ENCODE measurements around the gene MIER1.

MIER1 gene

DNA sequence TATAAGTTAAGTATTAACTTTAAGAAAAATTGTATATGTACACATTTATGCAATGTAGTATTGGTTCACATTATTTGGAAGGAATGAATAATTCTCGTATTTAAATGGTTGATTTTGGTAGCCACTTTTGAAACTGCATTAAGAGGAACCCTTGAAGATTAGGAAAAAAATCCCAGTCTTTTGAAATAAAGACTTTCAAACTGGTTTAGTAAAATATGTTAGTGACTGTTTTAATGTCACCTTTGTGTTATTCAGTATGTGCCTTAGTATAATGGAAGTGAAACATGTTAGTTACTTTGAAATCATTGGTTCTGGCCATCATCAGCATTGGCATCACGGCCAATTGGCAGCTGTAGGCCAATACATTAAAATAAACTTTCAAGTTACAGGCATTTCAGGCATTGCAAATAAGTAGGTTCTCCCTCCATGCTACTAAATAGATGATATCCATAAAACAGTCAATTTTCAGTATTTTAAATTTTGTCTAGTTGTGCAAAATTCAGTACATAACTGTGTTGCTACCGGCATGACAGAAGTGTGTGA, 4.4 kb downstream of the MIER1 start:
- H3K4me3 ChIP-seq (ENCODE audit: control insufficient read depth, low read depth, low read length) = peak overlapping the region; percentile 63
- no peak for DNase-seq (ENCODE audit: low read depth)
- TF ChIP-seq, protein P1, sequence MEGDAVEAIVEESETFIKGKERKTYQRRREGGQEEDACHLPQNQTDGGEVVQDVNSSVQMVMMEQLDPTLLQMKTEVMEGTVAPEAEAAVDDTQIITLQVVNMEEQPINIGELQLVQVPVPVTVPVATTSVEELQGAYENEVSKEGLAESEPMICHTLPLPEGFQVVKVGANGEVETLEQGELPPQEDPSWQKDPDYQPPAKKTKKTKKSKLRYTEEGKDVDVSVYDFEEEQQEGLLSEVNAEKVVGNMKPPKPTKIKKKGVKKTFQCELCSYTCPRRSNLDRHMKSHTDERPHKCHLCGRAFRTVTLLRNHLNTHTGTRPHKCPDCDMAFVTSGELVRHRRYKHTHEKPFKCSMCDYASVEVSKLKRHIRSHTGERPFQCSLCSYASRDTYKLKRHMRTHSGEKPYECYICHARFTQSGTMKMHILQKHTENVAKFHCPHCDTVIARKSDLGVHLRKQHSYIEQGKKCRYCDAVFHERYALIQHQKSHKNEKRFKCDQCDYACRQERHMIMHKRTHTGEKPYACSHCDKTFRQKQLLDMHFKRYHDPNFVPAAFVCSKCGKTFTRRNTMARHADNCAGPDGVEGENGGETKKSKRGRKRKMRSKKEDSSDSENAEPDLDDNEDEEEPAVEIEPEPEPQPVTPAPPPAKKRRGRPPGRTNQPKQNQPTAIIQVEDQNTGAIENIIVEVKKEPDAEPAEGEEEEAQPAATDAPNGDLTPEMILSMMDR (conservative IDR thresholded peaks at IDR 0.05; ENCODE audit: control insufficient read depth, insufficient read depth, low read depth, low read length) = no peak

DNA sequence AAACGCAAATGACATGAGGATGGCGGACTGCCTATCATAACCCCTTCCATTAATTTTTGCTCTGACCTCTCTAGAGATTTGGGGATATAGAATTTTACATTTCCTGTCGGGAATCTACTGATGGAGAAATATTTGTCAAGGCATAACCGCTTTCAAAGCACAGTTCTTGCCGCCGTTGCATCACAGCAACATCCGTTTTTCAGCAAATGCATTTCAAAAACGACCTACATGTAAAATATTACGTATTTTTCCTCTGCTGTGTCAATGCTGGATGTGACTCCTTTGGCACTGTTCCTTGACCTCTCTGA, 4.9 kb downstream of the MIER1 start:
- TF ChIP-seq, protein P1 (conservative IDR thresholded peaks at IDR 0.05; ENCODE audit: control insufficient read depth, insufficient read depth, low read depth, low read length) = no peak
- H3K4me3 ChIP-seq (ENCODE audit: control insufficient read depth, low read depth, low read length) = peak overlapping the region; percentile 63
- no peak for DNase-seq (ENCODE audit: low read depth)

DNA sequence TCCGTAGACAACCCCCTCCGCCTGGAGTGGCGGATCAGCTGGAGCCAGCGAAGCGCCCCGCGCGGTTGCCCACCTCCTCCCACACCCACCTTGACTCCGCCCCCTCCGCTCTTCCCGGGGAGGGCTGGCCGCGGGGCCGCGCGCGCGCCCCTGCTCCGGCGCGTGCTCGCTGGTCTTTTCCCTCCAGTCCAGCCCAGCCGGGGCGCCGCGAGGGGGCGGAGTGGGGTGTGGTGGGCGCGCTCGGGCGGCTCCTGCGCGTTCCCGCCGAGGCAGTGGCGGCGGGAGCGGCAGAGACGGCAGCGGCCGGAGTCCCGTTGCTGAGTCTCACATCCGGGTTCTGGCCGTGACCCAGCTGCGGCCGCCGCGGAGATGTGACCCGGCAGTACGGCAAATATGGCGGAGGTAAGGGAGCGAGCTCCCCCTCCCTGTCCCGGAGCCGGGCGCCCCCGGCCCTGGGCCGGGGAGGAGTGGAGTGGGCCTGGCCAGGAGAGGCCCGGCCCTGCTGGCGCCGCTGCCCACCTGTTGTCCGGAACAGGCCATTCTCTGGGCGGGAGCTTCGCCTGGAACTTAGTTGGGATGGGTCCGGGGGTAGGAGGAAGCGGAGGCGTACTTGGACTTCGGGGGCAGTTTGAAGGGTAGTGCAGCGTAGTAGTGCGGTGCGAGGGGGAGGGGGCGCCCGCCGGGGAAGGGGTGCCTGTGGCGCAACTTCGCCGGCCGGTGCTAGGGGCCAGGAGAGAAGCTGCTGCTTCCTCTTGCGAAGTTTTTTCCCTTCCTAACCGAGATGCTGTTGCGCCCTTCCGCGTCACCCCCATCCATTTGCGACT, 5.4 kb downstream of the MIER1 start:
- peak; percentile 88 for DNase-seq (ENCODE audit: low read depth)
- TF ChIP-seq, protein P1 (conservative IDR thresholded peaks at IDR 0.05; ENCODE audit: control insufficient read depth, insufficient read depth, low read depth, low read length) = no peak
- peak overlapping the region; percentile 72 for H3K4me3 ChIP-seq (ENCODE audit: control insufficient read depth, low read depth, low read length)

DNA sequence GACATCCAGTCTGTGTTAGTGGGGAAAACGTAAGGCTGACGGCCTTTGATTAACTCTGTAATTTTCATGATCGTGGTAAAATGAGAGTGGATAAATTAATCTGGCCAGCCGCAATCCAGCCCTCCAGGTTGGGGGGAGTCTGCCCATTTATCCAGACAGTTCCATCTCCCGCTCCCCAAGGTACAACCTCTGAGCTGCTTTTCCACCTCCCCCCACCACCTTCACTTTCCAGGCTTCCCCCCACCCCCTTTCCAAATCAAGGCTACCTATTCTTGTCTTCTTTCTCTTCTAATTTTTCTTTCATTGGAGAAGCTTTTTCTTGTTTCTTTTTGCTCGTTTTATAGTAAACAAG, 6.0 kb downstream of the MIER1 start:
- peak overlapping the region; percentile 72 for H3K4me3 ChIP-seq (ENCODE audit: control insufficient read depth, low read depth, low read length)
- DNase-seq (ENCODE audit: low read depth) = no peak
- TF ChIP-seq, protein P1 (conservative IDR thresholded peaks at IDR 0.05; ENCODE audit: control insufficient read depth, insufficient read depth, low read depth, low read length) = no peak

GRCh38 chr1:66931590-66931989, 6.8 kb downstream of the MIER1 start:
- no peak for DNase-seq (ENCODE audit: low read depth)
- TF ChIP-seq, protein P1 (conservative IDR thresholded peaks at IDR 0.05; ENCODE audit: control insufficient read depth, insufficient read depth, low read depth, low read length) = no peak
- H3K4me3 ChIP-seq (ENCODE audit: control insufficient read depth, low read depth, low read length) = peak overlapping the region; percentile 72

- H3K4me3 ChIP-seq (ENCODE audit: control insufficient read depth, low read depth, low read length) = no peak overlapping the region
- DNase-seq (ENCODE audit: low read depth) = no peak
- TF ChIP-seq, protein P1 (conservative IDR thresholded peaks at IDR 0.05; ENCODE audit: control insufficient read depth, insufficient read depth, low read depth, low read length) = no peak
Measured at GRCh38 chr1:66932291-66932690, 7.5 kb downstream of the MIER1 start.

All from fibroblast of mammary gland (primary cell).